Measurements from ENCODE around the gene ZNF444.

Gene ZNF444

DNA sequence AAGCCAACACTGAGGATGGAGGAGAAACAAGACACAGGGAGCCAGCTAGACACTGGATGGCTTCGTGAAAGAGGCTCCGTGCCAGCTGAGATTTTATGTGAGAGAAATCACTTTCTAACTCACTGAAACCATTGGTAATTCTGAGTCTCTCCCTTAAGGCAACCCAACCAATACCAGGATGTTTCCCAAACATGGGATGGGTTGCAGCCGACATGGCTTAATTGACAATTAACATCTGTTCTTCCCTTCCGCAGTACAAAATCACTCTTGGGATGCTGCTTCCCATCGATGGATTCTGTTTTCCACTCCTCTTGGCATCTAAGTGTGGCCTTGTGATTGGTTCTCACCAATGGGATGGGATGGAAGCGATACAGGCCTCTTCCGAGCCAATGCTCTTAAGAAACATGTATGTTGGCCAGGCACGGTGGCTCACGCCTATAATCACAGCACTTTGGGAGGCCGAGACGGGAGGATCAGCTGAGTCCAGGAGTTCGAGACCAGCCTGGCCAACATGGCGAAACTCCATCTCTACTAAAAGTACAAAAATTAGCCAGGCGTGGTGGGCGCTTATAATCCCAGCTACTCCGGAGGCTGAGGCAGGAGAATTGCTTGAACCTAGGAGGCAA, 17.7 kb upstream of the ZNF444 start:
- DNase-seq = no peak

DNA sequence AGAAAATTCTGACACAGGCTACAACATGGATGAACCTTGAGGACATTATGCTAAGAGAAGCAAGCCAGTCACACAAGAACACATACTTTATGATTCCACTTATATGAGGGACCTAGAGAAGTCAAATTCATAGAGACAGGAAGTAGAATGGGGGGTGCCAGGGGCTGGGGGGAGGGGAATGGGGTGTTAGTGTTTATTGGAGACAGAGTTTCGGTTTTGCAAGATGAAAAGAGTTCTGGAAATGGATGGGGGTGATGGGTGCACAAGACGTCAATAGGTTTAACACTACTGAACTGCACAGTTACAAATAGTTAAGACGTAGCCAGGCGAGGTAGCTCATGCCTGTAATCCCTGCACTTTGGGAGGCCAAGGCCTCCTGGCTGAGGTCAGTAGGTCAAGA, 16.5 kb upstream of the ZNF444 start:
- no peak for DNase-seq

GRCh38 chr19:56125806-56126590, 15.1 kb upstream of the ZNF444 start:
- no peak for DNase-seq

- no peak for DNase-seq
These were observed 13.9 kb upstream of the ZNF444 start for GRCh38 chr19:56126983-56127780.

DNA sequence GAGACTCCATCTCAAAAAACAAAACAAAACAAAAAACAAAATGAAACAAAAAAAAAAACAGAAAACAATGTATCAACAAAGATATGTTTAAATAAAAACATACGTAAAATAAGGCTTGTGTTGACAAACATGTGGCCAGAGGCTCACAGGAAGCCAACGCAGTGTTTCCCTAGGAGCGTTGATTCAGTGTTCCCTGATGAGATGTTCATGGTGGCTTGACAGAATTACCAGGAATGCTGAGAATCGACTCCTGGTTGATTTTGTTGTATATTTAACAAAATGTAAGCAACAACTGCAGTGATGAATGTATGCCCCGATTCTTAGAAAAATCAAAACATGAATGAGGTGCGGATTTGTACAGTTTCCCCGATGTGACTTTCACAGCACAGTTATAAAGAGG, 11.1 kb upstream of the ZNF444 start:
- DNase-seq = no peak

- no peak for DNase-seq
These were observed 9.4 kb upstream of the ZNF444 start for GRCh38 chr19:56131651-56132050.

DNA sequence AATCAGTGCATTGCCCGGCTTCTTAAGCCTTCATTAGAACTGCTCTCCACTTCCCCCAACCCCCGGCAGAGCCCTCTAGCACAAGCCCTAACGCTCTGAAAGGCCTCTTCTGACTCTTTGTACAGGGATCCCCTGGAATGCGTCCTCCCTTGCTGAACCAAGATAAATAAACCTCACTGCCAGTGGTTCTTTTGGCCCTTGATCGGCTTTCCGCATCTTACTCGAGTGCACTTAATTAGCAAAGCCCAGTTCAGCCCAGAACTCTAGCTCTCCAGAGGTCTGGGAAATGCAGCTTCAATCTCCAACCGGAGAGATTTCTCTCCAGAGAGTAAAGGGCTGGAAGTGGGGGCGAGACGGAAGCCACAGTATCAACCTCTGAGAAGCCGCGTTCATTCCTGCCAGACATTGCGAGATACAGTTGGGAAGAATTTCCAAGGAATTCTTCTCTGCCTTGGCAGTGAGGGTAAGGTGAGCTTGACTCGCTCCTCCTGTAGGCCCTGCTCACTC, 8.7 kb upstream of the ZNF444 start:
- no peak for DNase-seq

DNA sequence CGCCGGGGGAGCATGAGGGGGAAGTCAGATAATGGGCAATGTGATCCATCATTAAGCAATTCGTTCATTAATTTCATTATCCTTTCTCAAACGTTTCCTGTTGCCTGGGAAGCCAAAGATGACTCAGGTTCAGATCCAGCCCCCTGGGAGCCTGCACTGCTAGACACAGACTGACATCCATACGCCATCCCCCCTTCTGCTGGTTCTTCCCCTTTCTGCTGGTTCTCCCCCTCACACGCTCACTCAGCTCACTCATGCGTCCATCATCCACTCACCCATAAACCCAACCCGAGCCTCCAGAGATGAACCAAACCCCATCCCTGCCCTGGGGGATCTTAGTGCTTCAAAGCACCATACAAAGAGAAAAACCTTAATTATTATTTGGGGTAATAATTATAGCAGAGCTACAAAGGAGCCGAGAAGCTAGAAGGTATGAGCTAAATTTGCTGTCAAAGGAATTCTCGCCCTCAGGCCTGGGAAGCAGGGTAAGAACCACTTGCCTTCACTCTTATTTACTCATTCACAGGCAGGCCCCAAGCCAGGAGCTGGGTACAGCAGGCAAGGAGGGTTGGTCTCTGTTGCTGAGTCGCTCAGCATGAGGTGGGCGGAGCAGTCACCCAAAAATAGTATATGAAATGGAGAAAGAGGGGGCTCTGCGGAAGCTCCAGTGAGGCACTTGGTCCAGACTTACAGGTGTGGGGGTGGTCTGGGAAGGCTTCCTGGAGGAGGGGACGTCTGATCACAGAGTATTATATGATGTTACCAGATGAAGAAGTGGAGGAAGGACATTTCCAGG, 7.0 kb upstream of the ZNF444 start:
- DNase-seq = no peak

GRCh38 chr19:56134654-56134921, 6.5 kb upstream of the ZNF444 start:
- no peak for DNase-seq

DNA sequence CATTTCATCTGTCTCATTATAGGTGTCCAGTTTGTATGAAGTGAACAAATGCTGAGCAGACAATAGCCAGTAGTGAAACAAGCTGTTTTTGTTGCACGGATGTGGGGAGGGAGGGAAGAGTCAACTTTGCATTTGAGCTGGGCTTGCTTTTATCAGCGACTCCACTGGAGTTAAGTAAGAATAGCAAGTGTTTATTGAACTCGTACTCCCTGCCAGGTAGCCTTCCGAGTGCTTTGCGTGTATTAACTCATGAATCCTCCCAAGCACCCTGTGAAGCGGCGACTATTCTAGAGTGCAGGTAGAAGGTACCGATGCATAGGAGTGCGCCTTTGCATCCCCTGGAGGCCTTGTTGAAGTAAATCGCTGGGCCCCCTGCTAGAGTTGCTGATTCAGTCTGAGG, 4.7 kb upstream of the ZNF444 start:
- DNase-seq = no peak

DNA sequence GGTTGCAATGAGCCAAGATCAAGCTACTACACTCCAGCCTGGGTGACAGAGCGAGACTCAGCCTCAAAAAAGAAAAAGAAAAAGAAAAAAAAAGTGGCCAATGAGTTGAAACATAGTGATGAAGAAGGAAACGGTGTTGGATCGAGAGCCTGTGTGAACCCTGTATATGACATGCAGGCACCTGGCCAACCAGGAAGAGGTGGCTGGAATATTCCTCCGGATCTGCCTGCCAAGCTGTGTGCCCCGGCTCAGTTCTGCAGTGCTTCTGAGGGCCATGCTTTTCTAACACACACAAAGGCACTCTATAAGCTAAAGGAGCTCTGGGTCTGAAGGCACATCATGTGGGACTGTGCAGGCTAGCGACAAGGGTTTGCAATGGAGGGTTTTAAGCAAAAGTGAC, 3.7 kb upstream of the ZNF444 start:
- DNase-seq = no peak

- DNase-seq = no peak
These were observed 3.0 kb upstream of the ZNF444 start for GRCh38 chr19:56138069-56138468.

DNA sequence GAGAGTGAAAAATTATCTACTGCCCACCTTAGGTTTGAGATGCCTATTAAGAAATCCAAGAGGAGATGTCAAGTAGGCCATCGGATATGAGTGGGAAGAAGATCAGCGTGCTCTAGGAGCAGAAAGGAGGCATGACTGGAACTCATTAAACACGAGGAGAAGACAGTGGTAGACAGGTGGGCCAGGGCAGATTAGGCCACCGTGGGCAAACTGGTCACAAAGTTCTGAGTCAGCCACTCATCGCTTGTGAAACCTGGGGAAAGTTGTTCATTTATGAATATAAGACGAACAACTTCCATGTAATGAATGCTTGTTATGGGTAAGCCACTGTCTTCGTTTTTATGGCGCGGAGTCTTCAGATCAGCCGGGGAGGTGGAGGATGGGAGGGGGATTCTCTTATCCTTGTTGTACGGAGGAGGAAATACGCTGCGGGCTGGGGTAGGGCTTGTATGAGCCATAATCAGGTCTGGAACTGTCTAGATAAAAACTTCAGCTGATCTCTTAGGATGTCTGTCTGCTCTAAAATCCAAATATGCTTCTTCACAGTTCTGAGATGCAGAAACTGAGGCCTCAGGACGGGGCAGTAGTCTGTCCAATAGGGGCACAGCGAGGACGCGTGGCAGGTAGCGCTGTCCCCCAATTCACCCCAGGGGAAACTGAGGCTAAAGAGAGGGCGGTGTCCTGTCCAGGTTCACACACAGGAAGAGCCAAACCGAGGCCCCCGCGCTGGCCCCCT, 1.1 kb upstream of the ZNF444 start:
- no peak for DNase-seq

GRCh38 chr19:56141417-56141993, 418 bp downstream of the ZNF444 start:
- DNase-seq = no peak

- no peak for DNase-seq
These were observed 1.1 kb downstream of the ZNF444 start for GRCh38 chr19:56142087-56142787.

DNA sequence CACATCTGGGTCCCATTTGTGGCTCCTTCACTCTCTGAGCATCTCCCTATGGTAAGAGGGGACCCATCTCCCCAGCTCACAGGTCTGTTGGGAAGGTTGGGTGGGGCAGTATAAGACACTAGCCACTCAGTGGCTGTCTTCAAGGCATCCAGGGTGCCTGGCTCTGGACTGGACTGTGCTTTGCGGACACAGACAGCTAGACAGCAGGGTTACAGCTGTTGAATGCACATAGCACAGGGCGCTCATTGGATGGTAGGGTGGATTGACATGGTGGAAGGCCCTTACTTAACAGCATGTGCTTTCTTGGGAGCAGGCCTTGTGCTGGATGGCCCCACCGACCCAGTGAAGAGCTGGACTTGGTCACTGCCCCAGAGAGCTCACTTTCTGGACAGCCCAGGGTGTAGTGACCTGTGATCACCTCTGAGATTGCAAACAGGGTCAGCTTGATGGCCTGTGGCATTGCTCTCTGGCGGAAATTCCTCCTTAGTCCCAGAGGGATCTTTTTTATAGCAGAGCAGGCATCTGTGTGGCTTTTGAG, 1.9 kb downstream of the ZNF444 start:
- no peak for DNase-seq

- no peak for DNase-seq
These were observed 3.3 kb downstream of the ZNF444 start for GRCh38 chr19:56144376-56144775.

GRCh38 chr19:56144831-56145230, 3.7 kb downstream of the ZNF444 start:
- no peak for DNase-seq

DNA sequence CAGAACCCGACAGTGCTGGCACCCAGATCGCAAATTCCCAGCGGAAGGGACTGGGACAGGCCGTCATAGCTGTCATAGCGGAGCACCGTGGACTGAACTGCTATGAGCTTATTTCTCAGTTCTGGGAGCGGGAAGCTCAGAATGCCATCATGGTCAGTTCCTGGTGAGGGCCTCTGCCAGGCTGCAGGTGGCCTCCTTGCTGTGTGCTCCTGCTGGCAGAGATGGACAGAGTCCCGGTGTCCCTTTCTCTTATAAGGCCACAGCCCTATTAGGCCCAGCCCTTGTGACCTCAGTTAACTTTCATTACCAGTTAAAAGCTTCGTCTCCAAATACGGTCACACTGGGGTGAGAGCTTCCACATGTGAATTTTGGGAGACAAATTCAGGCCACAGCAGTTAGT, 4.6 kb downstream of the ZNF444 start:
- no peak for DNase-seq

DNA sequence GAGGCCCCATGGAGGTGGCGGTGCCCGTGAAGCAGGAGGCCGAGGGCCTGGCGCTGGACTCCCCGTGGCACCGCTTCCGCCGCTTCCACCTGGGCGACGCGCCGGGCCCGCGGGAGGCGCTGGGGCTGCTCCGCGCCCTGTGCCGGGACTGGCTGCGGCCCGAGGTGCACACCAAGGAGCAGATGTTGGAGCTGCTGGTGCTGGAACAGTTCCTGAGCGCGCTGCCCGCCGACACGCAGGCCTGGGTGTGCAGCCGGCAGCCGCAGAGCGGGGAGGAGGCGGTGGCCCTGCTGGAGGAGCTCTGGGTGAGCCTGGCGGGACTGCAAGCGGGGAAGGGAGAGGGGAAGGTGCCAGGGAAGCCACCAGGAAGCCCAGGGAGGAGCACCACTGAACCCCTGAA, 5.8 kb downstream of the ZNF444 start:
- DNase-seq = no peak

DNA sequence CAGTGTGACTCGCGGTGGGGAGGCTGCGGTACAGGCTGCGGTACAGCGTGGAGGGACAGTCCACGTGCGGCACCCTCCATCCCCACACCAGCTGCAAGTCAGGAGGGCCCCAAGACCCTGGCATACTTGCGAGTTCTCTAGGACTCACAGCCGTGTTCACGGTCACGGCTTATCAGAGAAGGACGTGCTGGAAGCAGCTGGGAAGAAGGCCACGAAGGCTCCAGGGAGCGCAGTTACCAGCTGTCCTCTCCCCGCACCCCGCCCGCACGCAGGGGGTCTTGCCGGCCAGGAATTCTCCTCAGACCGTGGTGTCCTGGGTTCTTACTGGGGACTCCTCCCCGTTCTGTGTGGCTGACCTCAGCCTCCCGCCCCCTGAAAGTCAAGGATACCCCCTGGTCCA, 6.2 kb downstream of the ZNF444 start:
- no peak for DNase-seq
